Activated CD4-positive, CD25-positive, alpha-beta regulatory T cell (primary cell): ENCODE data around the gene XRCC1.
"Not testable (repeated sequence)": the region's sequence is repeated elsewhere in the genome, so short reads cannot be mapped to it uniquely, and the experiment has no call there.

Source experiments
- DNase-seq, 4 experiments: peaks; one replicate each; lab custom pipeline; 2025; lab: John Stamatoyannopoulos, UW

The XRCC1 gene

DNA sequence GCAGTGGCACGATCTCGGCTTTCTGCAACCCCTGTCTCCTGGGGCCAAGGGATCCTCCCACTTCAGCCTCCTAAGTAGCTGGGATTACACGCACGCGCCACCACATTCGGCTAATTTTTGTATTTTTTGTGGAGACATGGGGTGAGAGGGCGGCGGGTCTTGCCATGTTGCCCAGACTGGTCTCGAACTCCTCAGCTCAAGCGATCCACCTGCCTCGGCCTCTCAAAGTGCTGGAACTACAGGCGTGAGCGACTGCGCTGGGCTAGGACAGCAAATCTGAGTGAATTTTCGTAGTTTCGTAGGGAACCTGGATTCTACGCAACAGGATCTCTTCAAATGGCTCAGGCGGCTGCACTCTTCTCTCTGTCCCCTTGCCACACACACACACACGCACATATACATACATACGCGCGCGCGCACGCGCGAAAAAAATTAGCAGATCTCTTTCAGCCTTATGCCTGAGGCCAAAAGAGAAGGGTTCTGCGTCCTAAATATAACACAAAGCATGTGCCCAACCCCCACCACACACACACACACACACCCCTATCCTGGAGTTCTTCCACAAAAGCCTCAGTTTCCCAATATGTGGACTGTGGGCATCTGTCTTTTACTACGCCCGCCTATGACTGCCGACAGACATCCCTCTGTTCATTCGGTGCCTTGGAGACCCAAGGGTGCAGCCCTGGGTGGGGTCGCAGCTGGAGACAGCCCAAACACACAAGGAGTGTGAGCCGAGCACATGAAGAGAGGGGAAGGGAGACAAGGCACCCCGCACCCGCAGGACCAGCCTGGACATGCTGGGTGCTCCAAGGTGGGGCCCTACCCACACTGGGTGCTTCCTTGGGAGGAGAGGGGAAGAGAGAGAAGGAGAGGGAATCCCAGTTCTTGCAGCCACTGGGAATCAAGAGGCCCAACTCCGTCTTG is 890 bp upstream of the XRCC1 start:
- DNase-seq, result no peak

- DNase-seq, result no peak
These were observed 737 bp downstream of the XRCC1 start for GRCh38 chr19:43574424-43575155.

DNA sequence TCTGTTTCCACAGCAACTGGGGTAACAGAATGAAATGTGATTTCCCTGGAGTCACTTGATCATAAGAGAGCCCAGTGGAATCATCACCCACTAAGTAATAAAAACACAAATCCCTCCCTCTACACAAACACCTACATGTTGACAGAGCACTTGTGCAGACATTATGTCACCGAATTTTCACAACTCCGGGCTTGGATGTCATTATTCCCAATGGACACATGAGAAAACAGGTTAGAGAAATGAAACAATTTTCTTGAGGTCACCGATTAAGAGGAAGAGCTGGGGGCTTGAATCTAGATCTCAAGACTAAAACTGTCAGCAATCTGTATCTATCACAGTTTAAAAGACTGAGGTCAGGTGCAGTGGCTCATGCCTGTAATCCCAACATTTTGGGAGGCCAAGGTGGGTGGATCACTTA is 3.1 kb downstream of the XRCC1 start:
- no peak for DNase-seq

- no peak for DNase-seq
These were observed 5.0 kb downstream of the XRCC1 start for GRCh38 chr19:43570174-43570791.

- DNase-seq, result no peak
These were observed 5.7 kb downstream of the XRCC1 start for GRCh38 chr19:43569657-43570056.

- DNase-seq, result no peak
These were observed 10.5 kb downstream of the XRCC1 start for GRCh38 chr19:43564800-43565199.

- no peak for DNase-seq
These were observed 11.4 kb downstream of the XRCC1 start for GRCh38 chr19:43563816-43564457.

DNA sequence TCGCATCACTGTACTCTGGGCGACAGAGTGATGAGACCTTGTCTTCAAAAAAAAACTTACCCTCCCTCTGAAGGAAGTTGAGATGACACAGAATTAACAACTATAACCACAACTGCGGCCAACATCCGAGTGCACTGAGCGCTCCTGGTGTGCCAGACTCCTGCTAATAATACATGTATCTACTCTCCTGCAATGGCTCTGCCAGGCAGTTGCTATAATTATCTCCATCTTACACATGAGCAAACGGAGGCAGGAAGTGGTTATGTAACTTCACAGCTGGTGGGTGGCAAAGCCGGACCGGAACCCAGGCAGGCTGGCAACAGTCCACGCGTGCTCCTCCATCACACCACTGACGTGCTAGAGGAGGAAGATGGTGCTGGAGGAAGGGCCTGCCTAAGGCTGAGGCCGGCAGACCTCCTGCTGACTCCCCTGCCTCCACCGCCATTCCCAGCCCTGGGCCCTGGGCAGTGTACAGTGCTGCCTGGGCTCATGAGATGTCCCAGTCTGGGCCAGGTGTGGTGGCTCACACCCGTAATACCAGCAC is 12.6 kb downstream of the XRCC1 start:
- peak; percentile 39 to 68 (median 59) for DNase-seq

DNA sequence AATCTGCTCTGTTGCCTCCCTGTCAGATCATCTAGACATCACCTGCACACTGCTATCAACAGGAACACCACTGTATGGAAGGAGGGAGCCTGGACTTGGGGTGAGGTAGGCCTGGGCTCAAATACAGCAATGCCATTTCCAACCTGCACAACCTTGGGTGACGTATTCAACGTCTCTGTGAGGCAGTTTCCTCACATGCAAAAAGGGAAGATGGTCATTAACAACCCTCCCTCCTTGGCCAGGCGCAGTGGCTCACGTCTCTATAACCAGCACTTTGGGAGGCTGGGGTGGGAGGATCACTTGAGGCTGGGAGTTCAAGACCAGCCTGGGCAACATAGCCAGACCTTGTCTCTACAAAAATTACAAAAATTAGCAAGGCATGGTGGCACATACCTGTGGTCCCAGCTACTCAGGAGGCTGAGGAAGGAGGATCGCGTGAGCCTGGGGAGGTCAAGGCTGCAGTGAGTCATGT is 13.1 kb downstream of the XRCC1 start:
- DNase-seq, result no peak

DNA sequence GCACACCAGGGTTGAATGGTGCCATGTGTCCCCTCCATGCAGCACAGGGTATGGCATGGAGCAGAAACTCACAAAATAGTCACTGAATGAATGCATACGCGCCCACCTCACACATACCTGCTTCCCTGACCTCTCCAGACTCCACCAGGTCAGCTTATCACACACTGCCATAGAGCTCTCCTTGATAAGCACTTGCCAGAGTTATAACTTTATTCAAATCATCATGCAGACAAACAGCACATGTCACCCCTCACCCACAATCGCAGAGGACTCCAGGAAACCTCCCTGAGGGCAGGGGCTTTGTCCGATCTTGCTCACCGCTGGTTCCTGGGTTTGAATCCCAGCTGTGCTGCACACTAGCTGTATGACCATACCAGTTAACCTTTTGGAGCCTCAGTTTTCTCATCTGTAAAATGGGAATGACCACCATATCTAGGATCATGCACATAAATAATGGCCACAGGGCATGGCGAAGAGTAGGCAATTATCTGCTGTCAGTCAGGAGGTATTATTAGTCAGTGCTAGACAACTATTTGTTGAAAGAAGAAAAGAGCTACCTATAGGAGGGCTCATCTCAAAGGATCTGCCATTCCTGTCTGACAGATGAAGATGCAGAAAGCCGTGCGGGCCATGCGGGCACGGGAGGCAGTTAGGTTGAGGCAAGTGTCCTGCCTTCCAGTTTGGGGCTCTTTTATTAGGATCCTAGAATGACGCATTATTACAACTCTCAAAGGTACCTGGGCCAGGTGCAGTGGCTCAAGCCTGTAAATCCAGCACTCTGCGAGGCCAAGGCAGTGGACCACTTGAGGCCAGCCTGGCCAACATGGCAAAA is 14.0 kb downstream of the XRCC1 start:
- DNase-seq, result no peak

DNA sequence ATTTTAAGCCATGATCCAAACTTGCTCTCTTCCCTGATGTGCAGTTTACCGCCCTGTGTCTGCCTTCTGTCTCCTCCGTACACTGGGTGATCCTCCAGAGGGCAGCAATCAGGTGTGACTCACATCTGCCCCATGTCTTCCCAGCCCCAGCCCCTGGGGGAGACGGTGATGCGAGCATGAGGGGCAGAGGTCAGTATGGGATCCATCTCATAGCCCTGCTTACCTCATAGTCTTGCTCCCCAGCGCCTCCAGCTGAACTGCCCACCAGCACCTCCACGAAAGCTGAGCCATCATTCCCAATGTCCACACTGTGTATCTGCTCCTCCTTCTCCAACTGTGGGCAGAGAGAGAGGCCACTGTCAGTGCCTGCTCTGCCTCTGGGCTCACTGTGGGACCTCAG is 14.6 kb downstream of the XRCC1 start:
- DNase-seq, result no peak

GRCh38 chr19:43555185-43555770 is 20.0 kb downstream of the XRCC1 start:
- DNase-seq, result peak; percentile 57 to 78 (median 64)

DNA sequence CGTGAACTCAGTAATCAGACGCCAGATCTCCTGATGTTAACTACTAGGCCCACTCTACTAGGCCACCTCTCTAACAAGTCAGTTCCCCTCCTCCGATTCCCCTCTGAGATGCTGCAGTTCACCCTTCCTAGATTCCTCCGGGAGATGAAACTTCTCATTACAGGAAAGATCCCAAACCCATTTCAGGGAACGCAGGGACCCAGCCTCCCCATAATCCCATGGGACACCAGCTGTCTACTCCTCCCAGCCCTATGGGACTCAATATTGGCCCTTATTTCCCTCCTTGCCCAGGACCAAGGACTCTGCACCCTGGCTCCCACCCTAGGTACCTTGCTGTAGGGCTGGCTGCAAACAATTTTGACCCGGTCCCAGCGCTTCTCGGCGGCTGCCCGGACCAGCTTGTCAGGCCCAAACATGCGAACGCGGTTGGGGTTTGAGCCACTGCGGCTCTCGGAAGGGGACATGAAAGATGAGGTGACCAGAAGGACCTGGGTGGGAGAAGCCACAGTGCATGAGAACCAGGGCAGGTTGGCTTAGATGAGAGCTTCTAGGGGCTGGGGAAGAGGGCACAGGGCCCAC is 20.9 kb downstream of the XRCC1 start:
- no peak for DNase-seq

GRCh38 chr19:43553656-43554055 is 21.7 kb downstream of the XRCC1 start:
- DNase-seq, result no peak

- no peak for DNase-seq
These were observed 22.7 kb downstream of the XRCC1 start for GRCh38 chr19:43552616-43553015.

DNA sequence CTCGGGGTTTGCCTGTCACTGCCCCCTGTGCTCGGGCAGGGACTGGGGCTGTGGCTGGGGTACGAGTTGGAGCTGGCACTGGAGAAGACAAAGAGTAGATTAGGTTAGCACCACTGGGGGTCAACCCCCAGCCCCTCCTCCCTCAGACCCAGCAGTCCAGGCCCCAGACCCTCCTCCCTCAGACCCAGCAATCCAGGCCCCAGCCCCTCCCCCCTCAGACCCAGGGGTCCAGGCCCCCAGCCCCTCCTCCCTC is 23.2 kb downstream of the XRCC1 start:
- DNase-seq, result no peak

DNA sequence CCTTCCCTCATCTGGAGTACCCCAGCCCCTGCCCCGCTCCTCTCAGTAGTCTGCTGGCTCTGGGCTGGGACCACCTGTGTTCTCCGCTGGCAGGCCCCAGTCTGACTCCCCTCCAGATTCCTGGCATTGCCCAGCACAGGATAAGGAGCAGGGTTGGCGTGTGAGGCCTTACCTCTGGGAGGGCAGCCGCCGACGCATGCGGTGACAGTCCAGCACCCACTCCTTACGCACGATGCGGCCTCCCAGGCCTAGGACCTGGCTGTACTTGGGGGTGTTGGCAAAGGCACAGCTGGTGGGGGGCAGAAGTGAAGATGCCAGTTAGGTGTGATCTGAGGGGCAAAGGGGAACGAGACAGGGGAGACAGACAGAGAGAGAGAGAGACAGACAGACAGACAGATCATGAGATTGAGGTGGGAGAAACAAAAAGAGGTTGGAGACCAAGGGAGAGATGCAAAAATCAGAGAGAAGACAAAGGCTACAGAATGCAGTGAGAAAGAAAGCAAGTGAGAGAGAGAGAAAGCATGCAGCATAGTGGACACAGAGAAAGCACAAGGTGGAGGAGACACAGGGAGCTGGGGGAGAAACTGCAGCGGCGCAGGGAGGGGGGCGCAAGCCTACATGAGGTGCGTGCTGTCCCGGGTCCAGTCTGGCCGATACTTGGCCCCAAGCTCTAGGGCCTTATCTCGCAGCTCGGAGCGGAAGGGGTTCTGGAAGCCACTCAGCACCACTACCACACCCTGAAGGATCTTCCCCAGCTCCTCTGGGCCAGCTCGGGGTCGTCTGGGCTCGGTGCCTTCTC is 23.7 kb downstream of the XRCC1 start:
- DNase-seq, result no peak

GRCh38 chr19:43548706-43549105 is 26.6 kb downstream of the XRCC1 start:
- DNase-seq, result no peak

GRCh38 chr19:43547926-43548325 is 27.4 kb downstream of the XRCC1 start:
- DNase-seq, result not testable (repeated sequence)

DNA sequence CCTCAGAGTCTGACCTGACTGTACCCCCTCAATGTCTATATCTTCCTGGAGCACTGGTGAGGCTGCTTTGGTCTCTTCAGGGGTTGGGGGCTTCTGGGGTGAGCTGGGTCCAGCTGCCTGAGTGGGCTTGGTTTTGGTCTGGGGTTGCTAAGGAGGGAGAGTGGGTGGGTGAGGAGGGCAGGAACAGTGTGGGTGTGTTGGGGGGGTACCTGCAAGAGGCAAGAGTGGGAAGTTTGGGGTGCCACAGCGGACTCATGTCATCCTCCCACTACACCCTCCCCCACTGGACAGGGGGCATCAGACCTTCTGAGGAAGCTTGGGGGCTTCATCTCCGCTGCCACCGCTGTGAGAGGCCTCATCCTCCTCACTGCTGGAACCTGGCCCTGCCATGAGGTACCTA is 28.7 kb downstream of the XRCC1 start:
- DNase-seq, result no peak
